Left colon (tissue), 2 donors: ENCODE measurements around the gene CCDC102B. TPM values are rescaled to one million over a fixed set of nuclear protein-coding genes. Genes with fewer than 3 reads are reported as not detected.
"Not testable (repeated sequence)": the region's sequence is repeated elsewhere in the genome, so short reads cannot be mapped to it uniquely, and the experiment has no call there.

ENCODE experiments used
- ATAC-seq: fragments of 200-7000 bp; cut with Tn5 transposase; one replicate; pipeline ENCODE4 v1.9.1; 2020; ENCODE audit warnings: mild to moderate bottlenecking, moderate library complexity
- DNase-seq, 2 donors: peaks; one replicate each; pipeline ENCODE4 v3.0.0-alpha.2; 2020
- intact Hi-C, 2 donors: fragments of 100-400 bp; cut with DNase I in 1 of 2; cut with micrococcal nuclease in 1 of 2; formaldehyde crosslinking; loops; one replicate each; pipeline versions ENCODE4 v1.11.2 to v1.14.0; 2022; cut with DNase I, micrococcal nuclease
- total RNA-seq, 2 donors: library from RNA; stranded (reverse); fragmentation: NEBNext Ultra II Directional; extraction: Animal tissue kit (Norgen Biotek cat#: 25700); gene quantifications; one replicate each; pipeline ENCODE4 v1.2.1, GENCODE V29; 2021
- donor health status: DM: no; HTN: no; CAD: no.
- donor health status: DM: yes; HTN: yes; CAD: no.

Gene CCDC102B
- total RNA-seq, 2 donors from 2014 or later = 2.7 to 5.2 TPM

DNA sequence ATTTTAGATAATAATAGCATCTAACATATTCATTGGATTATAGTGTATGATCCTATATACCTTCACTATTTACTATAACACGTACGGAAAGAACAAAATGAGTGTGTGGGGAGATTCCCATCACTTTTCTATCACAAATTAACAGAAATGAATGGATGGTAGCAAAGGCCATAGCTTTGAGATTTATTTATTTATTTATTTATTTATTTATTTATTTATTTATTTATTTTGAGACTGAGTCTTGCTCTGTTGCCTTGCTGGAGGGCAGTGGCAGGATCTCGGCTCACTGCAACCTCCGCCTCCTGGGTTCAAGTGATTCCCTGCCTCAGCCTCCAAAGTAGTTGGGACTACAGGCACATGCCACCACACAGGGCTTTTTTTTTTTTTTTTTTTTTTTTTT is 208.3 kb downstream of the CCDC102B start:
- intact Hi-C loops, ATAC-seq: not testable (repeated sequence)

GRCh38 chr18:69008538-69008937 is 210.7 kb downstream of the CCDC102B start:
- intact Hi-C loops = no loop called here
- no peak for ATAC-seq
- DNase-seq = no peak

More for the DNA sequence above, 208.3 kb downstream of the CCDC102B start:
- not testable (repeated sequence) for DNase-seq

DNA sequence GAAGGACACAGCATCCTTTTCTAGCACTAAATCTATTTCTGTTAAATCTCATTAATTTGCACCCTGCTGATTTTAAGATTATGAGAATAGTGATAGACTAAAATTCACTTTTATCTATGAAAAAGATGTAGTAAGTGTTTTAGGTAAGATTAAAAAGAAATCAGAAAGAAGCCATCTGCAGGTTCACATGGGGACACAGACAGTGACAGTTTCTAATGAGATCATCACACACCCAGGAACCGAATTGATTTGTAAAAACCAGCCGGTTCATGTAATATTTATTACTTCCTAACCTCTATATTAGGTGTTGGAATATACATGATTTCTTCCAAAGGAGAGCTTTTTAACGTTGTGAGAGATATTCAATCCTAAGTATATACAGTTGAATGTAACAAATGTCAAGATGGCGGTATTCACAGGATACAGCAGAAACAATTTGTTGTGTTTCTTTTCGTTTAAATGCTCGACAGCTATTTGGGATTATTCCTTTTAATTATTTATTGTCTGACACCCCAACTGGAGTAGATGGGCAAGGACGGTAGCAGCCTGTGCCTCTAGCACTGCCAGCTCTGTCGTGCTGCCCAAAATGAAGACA is 223.4 kb downstream of the CCDC102B start:
- intact Hi-C loops = no loop called here
- no peak for ATAC-seq
- DNase-seq = no peak

GRCh38 chr18:69022426-69022825 is 224.5 kb downstream of the CCDC102B start:
- ATAC-seq = no peak
- DNase-seq = no peak
- intact Hi-C loops = no loop called here

DNA sequence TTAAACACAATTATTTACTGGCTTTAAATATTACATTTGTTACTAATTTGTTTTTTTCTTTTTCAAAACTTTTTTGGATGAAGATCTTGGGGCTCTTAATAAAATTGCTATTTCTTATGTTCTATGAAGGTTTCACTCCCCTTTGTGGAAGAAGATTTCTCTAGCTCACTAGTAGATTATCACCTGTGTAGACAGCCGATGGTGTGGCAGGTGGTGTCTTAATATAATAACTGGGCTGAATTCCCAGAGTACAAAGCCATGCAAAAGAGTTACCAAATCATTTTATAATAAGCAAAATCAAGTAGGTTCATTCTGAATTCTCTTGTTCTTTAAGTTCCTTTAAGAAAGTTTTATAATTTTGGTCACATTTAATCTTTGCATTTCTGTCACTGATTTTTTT is 233.7 kb downstream of the CCDC102B start:
- intact Hi-C loops = no loop called here
- ATAC-seq = no peak

GRCh38 chr18:69032009-69032408 is 234.1 kb downstream of the CCDC102B start:
- ATAC-seq (no peak), DNase-seq (no peak)
- intact Hi-C loops = no loop called here

More for the DNA sequence above, 233.7 kb downstream of the CCDC102B start:
- DNase-seq = no peak

- no peak for ATAC-seq
- intact Hi-C loops = no loop called here
- DNase-seq = no peak
These were observed 237.9 kb downstream of the CCDC102B start for GRCh38 chr18:69035756-69036155.

- no peak for DNase-seq
- intact Hi-C loops = no loop called here
- ATAC-seq = no peak
These were observed 246.3 kb downstream of the CCDC102B start for GRCh38 chr18:69044215-69044614.

- intact Hi-C loops = no loop called here
- no peak for DNase-seq
- ATAC-seq = no peak
These were observed 266.2 kb downstream of the CCDC102B start for GRCh38 chr18:69064063-69064462.

- intact Hi-C loops = no loop called here
- ATAC-seq (no peak), DNase-seq (no peak)
These were observed 269.2 kb downstream of the CCDC102B start for GRCh38 chr18:69067048-69067447.

DNA sequence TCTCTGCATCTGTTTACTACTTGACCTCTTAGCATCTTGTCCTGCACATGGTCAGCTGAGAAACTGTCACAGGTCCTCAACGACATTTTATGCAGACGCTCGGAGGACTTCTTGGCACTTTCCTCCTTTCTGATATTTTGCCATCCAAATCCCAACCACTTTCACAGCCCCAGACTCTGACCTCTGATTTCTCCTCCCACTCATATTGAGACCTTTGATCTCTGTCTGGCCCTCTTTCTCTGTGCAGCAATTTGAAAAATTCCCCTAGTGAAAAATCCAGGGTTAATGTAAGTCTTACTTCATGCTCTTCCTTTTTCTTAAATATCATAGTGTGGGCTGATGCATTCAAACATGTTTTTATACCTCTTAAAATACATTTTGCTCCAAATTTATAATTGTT is 273.8 kb downstream of the CCDC102B start:
- no peak for DNase-seq
- ATAC-seq = no peak
- intact Hi-C loops = no loop called here

GRCh38 chr18:69081846-69082245 is 284.0 kb downstream of the CCDC102B start:
- ATAC-seq = no peak
- no peak for DNase-seq
- intact Hi-C loops = no loop called here

GRCh38 chr18:69082499-69082898 is 284.6 kb downstream of the CCDC102B start:
- intact Hi-C loops = no loop called here
- no peak for ATAC-seq
- no peak for DNase-seq

DNA sequence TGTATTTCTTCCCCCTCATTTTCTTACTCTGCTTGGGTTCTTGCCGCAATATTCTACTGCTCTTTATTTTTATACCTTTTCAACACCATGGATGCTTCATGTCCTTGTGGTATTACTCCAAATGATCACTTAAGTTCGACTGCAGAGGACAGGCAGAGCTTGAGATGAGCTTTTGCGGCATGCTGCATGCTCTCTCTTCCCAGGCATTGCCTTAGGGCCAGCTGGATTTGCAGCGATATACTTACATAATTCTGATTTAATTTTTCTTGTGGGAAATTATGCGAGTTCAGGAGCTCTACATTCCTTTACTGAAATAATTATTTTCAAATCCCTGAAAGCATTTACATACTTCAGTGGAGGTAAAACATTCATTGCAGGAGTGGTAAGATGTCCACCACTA is 288.1 kb downstream of the CCDC102B start:
- ATAC-seq (no peak), DNase-seq (no peak)
- intact Hi-C loops = no loop called here

GRCh38 chr18:69088973-69089372 is 291.1 kb downstream of the CCDC102B start:
- no peak for ATAC-seq
- intact Hi-C loops = no loop called here
- no peak for DNase-seq

GRCh38 chr18:69097349-69097748 is 299.5 kb downstream of the CCDC102B start:
- ATAC-seq = no peak
- intact Hi-C loops = no loop called here

DNA sequence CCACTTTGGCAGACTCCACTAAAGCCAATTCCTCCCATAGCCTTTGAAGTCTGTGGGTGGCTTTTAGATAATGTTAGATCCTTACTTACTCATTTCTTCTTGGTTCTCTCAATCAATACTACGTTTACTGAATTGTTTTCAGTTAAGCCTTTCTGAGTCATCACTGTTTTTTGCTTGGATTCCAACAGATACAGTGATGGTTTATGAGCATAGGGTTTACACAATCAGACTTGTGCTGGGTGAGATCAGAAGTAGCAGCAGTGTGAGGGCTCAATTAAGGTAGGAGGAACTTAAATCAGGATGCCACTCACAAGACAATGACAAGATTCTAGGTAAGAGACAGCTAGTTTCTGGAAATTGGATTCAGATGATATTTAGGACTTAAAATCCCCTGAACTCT is 305.1 kb downstream of the CCDC102B start:
- DNase-seq = no peak
- intact Hi-C loops = no loop called here
- ATAC-seq = no peak

More at GRCh38 chr18:69097349-69097748, 299.5 kb downstream of the CCDC102B start:
- no peak for DNase-seq
